GM10266 (cell line): ENCODE data around the gene PLCG1.

ENCODE experiments used
- DNase-seq: peaks from one replicate; pipeline ENCODE4 v3.0.0; 2012; ENCODE audit errors: extremely low spot score
- TF ChIP-seq, protein P1 (sequence below): IDR thresholded peaks from 2 replicates; pipeline ENCODE4 v1.5.1; 2012; ENCODE audit warnings: mild to moderate bottlenecking, low read depth; ENCODE audit not compliant: control insufficient read depth, insufficient read depth; ENCODE audit errors: missing control alignments

PLCG1 gene

DNA sequence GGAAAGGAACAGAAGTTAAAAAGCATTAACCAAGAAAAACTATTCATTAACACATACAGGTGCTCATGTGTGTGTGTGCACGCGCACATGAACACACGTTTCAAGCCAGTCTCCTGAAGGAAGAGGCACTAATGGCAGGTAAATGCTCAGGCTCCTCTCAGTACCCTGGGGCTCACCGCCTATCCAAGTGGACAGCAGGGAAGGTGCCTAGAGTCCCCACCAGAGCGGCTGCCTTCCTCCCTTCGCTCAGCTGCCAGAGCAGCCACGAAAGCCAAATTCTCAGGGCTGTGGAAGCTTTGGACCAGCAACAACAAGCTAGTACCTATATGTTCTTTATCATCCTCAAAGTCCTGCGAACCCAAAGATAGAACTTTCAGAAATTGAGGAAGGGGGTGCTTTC lies 42.6 kb downstream of the PLCG1 start:
- DNase-seq: no peak
- TF ChIP-seq, protein P1, sequence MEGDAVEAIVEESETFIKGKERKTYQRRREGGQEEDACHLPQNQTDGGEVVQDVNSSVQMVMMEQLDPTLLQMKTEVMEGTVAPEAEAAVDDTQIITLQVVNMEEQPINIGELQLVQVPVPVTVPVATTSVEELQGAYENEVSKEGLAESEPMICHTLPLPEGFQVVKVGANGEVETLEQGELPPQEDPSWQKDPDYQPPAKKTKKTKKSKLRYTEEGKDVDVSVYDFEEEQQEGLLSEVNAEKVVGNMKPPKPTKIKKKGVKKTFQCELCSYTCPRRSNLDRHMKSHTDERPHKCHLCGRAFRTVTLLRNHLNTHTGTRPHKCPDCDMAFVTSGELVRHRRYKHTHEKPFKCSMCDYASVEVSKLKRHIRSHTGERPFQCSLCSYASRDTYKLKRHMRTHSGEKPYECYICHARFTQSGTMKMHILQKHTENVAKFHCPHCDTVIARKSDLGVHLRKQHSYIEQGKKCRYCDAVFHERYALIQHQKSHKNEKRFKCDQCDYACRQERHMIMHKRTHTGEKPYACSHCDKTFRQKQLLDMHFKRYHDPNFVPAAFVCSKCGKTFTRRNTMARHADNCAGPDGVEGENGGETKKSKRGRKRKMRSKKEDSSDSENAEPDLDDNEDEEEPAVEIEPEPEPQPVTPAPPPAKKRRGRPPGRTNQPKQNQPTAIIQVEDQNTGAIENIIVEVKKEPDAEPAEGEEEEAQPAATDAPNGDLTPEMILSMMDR: no peak

DNA sequence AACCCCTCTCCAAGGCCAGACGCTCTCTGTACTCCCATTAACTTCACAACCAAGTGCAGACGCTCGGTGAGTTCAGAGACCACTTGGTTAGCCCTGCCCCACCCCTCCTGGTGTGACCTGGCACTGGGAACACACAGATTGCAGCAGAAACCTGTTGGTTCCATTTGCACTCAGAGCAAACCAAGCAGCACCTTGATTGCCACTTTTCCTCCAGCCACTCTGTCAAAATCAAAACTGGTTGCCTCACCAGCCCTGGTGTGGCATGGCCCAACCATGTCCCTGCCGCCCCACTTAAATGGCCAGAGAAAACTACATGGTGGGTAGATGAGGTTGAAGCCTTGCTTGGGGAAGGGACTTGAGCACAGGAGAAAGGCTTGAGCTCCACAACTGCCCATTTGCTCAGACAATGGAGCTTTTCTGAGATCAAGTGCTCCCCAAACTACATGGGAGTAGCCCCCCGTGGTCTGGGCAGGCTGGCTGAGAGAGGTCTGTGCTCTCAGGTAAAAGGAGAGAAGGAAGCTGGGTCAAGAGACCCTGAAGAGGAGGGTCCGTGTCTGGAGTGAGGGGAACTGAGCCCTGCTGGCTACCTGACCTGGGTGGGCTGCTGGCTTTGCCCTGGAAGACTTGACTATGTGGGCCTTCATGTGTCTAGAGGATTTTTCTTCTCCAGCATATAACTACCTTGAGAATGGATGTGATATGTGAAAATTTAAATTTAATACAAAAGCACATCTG lies 43.4 kb downstream of the PLCG1 start:
- TF ChIP-seq, protein P1: no peak
- DNase-seq: no peak

DNA sequence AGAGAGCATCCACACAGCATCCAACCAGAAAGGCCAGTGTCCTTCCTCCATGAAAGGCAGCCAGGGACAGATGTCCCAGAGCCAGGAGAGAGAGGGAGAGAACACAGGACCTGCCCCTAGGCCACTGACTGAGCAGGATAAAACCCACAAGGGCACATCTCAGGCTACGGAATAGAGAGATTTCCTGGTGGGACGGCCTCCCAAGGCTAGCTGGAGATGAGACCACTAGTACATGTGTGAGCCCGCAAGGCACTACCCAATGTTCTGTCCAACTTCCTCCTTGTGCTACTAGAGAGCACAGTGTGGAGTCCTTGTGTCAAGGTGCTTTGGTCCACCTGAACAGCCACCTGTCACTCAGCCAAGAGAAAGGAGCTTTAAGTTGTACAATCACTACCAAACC lies 44.2 kb downstream of the PLCG1 start:
- DNase-seq: no peak
- TF ChIP-seq, protein P1: no peak

DNA sequence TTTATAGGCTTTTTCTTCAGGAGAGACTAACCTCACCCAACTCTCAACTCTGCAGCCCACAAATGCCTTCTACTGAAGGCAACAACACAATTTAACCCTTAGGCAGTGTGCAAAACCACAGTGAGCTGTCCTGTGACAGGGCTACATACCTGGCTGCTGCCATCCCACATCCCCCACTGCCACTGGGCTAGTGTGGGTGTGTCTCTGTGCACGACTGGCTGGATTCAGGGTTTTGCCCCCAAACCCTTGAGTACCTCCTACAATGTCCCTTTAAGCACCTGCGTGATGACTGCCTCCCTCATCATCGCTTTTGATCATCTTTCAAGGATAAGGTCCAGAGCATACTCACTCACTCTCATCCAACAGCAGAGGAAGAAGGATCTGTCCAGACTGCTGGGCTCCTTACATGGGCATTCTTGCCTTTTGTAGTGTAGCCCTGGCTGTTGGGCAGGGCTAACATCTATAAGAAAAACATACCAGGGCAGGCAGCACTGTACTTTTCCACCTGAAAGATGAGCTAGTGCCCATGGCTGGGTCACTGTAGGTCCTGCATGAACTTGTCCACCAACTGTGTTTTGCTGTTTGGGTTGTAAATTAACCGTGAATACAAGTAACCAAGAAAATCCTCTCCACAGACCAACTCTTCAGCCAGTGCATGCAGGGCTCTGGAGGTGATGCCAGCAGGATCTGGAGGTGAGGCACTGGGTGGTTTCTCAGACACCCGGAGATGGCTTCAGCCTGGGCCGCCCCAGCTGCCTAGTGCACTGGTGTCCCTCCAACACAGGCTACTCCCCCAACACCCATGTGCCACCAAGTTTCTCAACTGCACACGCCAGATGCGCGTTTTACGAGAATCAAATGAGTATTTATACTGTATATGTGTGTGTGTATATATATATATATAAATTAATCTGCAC lies 45.2 kb downstream of the PLCG1 start:
- TF ChIP-seq, protein P1: no peak
- DNase-seq: no peak

DNA sequence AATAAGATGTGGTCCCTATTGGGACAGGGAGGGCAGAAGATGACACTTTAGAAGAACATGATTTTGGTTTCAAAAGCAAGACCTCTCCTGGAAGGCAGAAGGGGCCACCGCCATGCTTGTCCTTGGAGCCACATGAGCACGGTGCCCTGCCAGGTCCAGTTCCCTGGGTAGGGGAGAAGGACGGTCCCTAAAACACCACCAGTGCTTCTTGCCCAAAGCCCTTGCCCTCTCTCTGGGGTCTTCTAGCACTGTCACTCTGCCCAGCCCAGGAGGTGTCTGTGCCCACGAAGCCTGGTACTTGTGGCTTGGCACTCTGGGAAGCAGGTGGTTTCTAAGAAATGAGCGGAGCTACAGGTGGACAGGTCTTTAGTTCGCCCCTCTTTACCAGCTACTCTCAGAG lies 46.0 kb downstream of the PLCG1 start:
- TF ChIP-seq, protein P1: no peak
- no peak for DNase-seq

DNA sequence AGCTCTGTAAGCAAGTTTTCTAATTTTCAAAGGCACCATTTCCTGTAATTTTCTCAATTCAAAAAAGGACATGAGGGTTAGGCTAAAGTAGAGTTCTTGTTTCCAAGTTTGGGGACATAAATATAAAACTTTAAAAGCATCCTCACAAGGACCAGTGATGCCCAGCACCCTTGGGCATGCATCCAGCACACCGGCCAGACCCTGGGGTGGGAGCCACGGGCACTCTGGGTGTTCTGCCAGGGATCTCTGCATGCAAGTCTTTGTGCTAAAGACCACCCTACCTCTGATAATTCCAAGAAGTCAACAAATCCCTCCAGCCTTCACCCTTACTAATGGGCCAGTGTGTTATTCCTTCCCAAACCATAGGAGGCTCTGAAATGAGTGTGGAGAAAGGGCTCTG lies 46.5 kb downstream of the PLCG1 start:
- DNase-seq: no peak
- TF ChIP-seq, protein P1: no peak
